HL-60/S4 (cell line): ENCODE measurements around the gene IP6K1.
"Not testable (repeated sequence)": the region's sequence is repeated elsewhere in the genome, so short reads cannot be mapped to it uniquely, and the experiment has no call there.

ENCODE experiments used
- in situ Hi-C: fragments of 300-500 bp; cut with MboI; formaldehyde crosslinking; loops from 2 replicates; pipeline ENCODE4 v1.14.3; 2022; ENCODE audit warnings: low sequenced_read_pairs

Gene IP6K1

DNA sequence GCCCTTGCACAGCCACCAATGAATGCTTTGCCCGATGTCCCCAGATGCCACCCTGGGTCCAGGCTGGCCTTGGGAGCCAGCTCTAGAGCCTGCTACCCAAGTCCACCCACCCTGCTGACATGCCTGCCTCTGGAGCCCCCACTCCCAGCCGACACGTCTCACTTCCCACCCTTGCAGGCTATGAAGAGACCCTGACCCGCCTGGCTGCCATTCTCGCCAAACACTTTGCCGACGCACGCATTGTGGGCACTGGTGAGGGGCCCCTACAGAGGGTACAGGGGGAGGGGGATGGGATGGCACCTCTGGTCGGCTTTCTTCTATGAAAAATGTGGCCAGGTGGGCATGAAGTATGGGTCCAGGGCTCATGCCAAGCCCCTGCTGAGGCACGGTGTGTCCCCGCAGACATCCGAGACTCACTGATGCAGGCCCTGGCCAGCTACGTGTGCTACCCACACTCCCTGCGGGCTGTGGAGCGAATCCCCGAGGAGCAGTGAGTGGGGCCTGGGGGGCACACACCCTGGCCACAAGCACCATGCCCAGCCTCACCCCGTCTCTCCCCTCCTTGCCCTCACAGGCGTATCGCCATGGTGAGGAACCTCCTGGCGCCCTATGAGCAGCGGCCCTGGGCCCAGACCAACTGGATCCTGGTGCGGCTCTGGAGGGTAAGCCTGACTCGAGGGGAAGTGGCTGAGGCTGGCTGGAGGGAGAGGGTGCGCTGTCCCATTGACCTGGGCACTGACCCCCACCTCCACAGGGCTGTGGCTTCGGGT, 72.8 kb downstream of the IP6K1 start:
- in situ Hi-C loops = no loop called here

DNA sequence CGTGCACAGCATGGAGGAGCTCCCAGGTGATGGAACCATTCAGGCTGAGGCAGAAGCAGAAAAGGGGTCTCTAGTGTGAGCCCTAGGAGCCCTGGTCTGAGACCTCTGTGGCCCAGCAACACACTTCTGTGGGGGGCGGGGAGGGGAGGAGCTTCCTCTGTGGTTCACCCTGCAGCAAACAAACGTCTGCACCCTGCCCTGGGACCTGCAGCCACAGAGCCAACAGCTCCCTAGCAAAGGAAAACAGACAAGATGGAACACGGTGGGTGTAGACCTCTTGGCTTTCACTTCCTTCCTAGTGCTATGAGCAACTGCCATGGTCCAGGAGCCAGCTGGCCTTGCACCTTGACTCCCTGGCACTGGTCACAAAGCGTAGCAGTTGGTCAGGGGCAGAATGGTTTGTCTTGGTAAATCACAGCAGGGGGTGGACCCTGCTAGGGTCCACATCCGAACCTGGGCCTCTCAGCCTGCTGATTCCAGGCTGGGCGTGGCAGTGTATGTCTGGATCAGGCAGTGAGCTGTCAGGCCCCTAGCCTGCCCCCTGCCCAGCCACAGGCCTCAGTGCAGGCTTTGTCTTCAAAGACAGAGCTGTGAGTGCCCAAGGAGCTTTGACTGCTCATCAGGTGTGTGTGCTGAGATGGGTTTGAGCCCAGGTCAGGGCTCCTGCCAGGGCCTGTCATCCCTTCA, 73.6 kb downstream of the IP6K1 start:
- in situ Hi-C loops = no loop called here

DNA sequence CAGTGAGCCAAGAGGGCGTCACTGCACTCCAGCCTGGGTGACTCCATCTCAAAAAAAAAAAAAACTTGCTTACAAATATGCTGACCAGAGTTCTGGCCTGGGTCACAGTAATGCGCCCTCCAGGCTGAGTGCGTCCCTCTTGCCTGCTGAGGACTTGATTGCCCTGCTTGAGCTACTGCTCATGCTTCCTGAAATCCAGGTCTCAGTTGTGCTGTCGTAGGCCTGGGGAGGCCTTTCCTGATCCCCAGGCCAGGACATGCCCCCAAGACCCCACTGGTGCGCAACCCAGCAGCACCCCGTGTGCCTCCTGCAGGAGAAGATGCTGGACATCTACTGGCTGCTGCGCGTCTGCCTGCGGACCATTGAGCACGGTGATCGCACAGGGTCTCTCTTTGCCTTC, 74.2 kb downstream of the IP6K1 start:
- in situ Hi-C loops = no loop called here

DNA sequence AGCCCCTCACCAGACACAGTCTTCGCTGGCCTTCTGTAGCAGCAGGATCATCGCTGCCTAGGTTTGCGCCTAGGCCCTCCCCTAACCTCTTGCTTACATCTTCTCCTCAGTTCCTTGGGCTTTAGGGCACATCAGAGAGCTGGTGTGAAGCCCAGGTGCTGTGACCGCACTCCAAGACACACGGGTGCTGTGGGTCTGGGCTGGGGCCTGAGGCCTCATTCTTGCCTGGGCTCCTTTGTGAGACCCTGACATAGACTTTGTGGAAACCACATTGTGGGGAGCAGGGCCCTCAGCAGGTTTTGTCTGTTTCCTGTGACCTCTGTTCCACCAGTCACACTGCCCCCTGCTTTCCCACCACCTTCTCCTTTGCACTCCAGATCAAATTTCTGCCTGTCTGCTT, 74.9 kb downstream of the IP6K1 start:
- in situ Hi-C loops = no loop called here

DNA sequence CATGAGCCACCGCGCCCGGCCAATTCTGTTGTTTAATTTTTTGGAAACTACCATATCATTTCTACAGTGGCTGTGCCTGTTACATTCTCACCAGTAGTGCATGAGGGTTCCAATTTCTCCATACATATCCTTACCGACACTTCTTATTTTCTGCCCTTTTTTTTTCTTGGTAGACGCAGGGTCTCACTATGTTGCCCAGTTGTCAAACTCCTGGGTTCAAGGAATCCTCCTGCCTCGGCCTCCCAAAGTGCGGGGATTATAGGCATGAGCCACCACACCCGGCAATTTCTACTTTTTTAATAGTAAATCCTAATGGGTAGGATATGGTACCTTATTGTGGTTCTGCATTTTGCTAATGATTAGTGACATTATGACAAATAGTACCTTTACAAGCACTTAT, 76.5 kb downstream of the IP6K1 start:
- in situ Hi-C loops = no loop called here

DNA sequence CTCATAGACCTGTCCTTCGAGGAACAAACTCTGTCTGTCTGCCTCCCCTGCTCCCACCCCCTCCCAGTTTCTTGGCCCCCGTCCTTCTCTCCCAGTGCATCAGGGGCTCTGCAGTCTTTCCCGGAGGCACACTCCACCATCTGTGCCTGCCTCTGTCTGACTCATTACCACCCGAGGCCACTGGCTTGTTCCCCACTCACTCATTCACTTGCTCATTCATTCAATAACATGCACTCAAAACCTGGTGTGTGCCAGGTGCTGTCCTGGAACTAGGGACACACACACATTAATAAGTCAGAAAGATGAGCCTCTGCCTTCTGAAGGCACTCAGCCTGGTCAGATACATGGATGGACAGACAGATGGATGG, 79.2 kb downstream of the IP6K1 start:
- in situ Hi-C loops = no loop called here

DNA sequence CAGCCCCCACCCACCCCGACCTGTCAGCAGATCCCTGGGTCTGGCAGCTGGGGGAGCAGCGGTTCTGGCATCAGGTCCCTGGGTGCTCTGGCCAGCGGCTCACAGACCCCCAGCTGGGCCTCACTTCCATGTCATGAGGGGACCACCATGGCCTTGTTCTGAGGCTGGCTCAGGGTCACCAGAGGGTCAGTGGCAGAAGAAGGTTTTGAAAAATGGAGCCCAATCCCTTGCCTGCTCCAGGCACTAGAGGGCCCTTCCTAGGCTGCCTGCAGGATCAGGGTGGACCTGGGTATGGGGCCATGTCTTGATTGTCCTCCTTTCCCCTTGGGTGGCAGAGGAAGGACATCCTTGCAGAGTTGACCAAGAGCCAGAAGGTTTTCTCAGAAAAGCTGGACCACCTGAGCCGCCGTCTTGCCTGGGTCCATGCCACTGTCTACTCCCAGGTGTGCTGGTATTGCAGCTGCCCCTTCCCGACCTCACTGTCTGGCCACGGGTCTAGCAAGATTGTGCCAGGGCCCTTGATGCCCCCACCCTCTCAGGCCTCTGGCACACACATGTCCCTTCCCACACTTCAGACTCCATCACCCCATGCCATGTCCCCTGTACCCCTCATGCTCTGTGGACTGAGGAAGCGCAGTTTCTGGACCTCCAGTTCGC, 79.8 kb downstream of the IP6K1 start:
- in situ Hi-C loops = no loop called here

DNA sequence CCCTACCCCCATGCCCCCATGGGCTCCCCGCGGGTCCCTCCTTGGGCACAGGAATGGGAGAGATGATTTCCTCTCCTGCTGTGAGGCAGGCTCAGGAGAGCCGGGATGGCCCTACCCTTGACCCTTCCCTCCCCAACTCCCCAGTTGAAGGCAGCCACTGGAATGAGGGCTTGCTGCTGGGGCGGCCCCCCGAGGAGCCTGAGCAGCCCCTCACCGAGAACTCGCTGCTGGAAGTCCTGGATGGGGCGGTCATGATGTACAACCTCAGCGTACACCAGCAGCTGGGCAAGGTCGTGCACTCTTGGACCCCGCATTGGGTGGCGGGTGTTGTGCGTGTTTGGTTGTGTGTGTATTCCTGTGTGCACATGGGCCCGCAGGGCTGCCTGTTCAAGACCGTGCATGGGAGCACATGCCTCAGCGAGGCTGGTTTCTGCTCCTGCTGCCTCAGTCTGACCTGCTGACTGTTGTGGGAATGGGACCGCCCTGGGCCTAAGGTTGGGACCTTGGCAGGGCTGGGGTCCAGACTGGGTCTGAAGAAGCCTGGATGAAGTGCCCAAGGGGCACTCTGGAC, 80.9 kb downstream of the IP6K1 start:
- in situ Hi-C loops = no loop called here

DNA sequence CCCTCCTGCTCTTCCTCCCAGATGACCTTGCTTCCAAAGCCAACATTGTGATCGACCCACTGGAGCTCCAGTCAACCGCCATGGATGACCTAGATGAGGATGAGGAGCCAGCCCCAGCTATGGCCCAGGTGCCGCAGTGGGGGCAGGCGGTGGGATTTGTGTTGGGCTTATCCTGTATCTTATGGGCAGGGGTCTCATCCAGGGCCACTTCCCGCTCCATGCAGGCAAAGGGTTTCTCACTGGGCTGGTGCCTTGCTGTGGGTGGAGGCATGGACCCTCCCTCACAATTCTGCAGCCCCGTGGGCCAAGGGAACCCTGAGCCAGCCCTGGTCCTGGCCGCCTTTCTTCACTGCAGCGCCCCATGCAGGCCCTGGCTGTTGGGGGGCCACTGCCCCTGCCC, 81.7 kb downstream of the IP6K1 start:
- in situ Hi-C loops = no loop called here

DNA sequence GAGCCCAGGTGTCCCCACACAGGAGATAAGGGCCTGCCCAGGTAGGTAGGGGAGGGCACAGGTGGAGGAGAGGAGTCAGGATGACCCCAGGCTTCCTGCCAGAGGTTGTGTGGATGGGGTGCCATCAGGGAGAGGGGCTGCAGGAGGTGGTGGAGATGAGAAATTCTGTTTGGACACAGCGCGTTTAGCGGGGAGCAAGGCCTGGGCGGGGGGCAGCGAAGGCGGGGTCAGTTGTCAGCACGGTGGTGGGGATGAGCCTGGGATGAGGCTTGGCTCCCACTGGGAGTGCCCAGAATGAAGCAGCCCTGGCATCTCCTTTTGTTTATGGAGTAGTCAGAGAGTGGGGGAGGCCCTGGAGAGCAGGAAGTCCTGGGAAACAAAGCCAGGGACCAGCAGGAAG, 82.4 kb downstream of the IP6K1 start:
- in situ Hi-C loops = no loop called here

DNA sequence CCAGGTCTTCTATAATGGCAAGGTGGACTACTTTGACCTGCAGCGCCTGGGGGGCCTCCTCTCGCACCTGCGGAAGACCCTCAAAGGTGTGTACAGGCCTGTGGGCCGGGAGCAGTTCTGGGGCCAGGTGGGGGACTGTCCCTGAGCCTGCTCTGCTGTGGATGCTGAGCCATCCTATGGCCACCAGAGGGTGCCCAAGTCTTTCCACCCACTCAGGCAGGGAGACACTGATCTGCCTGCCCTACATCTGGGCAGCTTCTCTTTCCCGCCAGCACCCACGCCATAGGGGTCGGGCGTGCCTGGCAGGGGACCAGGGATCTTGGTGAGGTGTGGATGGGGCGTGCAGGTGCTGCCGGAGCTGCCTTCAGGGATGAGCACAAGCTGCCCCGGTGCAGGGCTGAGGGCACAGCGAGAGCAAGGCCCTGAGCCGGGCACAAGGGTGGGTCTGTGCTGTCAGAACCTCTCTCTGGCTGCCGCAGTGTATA, 82.9 kb downstream of the IP6K1 start:
- in situ Hi-C loops = no loop called here

DNA sequence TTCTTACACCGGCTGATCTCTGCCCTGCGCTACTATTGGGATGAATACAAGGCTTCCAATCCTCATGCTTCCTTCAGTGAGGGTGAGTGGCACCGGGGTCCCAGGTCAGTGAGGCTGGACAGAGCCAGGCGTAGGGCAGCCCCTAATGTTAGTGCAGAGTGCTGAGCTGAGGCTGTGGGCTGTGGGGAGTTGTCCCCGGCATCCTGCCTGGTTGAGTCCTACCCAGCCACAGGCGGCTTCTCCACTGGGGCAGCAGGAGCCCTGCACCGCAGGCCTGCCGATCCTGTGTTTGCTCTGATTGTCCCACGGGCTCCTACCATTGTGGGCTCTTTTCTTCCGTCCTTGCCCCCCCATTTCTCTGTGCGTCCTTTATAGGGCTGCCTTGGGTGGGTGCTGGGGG, 83.7 kb downstream of the IP6K1 start:
- in situ Hi-C loops = no loop called here

DNA sequence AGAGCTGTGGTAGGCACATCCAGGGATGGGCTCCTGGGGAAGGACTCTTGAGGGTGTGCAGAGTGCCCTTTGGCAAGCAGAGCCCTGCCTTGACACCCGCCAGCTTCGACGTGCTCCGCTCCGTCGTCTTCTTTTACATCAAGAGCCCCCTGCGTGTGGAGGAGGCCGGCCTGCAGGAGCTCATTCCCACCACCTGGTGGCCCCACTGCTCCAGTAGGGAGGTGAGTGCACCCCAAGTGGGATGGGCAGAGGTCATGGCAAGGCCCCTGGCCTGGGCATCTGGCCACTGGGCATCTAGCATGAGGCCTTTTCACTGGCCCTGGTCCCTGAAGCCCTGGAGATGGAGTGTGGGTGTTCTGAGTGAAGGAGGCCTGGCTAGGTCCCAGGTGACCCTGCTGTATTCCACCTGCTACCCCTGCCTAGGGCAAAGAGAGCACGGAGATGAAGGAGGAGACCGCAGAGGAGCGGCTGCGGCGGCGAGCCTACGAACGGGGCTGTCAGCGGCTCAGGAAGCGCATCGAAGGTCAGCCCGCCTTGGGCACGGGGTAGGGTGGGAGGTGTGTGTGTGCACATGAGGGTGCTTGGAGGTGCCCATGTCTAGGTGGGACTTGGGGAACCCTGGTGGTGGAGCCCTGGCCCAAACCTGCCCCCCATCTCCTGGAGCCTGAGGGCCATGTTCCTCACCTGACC, 84.8 kb downstream of the IP6K1 start:
- in situ Hi-C loops = no loop called here

DNA sequence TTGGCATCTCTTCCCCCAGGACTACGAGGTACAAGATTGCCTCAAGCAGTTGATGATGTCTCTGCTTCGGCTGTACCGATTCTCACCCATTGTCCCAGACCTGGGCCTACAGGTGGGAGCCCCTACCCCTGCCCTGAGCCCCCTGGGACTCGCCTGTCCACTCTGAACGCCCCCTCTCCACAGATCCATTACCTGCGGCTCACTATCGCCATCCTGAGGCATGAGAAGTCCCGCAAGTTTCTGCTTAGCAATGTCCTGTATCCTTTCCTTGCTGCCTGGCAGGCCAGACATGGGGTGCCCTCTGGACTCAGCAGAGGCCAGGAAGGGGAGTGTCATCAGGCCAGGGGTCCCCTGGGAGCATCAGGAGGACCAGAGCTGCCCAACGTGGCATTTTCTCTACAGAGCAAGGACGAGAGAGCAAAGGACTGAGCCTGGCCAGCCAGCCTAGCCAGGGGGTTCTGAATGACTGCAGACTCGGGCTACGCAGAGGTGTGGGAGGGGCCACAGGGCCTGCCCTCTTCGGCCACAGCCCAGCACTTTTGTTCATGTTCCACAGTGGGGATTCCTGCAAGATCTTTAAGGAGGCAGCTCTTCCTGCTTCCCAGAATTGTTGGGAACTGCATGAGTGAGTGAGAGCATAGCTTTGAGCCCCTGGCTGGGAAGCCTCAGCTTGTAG, 85.8 kb downstream of the IP6K1 start:
- in situ Hi-C loops = no loop called here

DNA sequence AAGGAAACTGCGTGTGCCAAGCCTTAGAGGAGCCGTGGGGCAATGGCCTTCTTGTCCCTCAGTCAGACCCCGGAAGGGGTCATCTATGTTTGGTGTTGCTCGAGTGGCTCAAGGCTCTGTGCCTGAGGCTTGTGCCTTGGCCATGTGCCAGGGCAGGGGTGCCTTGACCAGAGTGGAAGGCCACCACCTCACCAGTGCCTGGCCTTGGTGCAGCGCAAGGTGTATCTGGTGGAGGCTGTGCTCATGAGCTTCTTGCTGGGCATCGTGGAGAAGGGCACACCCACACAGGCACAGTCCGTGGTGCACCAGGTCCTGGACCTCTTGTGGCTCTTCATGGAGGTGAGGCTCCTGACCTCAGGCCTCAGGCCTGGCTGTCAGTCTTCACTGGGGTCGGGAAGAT, 86.3 kb downstream of the IP6K1 start:
- in situ Hi-C loops = no loop called here

DNA sequence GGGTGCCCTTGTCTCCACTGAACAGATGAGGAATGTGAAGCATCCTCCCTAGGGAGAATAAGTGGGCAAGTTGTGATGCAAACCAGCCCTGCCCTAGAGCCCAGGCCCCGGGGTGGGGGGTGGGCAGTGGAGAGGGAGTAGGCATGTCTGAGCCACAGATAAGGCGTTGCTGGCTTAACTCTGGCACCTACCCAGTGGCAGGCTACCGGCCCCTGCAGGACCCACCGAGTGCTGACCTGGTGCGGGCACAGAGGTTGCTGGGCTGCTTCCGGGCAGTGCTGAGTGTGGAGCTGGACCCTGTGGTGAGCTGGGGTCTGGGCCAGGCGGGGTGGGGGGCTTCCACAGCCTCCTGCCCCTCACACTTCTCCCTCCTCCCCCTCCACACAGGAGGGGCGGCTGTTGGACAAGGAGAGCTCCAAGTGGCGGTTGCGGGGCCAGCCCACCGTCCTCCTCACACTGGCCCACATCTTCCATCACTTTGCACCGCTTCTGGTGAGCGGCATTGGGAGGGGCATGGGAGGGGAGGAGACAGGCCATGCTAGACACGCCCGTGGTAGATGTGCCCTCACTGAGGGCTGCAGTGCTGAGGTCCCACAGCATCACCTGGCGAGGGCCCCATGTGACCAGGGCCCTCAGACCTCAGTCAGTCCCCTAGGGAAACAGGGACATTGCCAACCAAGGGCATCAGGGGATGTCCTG, 86.9 kb downstream of the IP6K1 start:
- in situ Hi-C loops = no loop called here

DNA sequence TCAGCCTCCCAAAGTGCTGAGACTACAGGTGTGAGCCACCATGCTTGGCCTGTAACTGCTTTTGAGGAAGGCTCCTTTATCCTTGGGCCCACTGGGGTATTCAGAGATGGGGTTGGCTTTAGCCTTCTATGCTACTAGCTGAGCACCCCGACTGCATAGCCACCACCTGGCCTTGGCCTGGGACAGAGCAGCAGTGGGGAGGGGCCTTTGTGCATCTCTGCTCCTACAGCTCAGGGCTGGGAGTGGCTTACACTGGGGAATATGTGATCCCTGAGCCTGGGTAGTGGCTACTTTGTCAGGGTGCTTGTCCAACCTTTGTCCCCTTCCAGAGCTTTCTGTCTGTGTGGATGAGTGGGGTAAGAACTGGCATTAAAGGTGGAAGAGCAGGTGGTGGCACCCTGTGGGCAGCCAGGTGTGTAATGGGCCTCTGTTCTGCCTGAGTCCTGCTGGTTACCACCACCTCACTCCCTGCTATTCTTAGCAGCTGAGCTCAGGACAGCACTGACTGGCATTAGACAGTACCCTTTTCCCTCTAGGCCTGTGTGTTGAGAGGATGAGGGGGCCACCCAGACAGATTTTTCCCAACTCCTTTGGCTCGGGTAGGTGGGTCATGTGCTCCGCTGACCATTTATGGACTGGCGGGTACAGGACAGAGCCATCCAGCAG, 90.9 kb downstream of the IP6K1 start:
- in situ Hi-C loops = not testable (repeated sequence)

DNA sequence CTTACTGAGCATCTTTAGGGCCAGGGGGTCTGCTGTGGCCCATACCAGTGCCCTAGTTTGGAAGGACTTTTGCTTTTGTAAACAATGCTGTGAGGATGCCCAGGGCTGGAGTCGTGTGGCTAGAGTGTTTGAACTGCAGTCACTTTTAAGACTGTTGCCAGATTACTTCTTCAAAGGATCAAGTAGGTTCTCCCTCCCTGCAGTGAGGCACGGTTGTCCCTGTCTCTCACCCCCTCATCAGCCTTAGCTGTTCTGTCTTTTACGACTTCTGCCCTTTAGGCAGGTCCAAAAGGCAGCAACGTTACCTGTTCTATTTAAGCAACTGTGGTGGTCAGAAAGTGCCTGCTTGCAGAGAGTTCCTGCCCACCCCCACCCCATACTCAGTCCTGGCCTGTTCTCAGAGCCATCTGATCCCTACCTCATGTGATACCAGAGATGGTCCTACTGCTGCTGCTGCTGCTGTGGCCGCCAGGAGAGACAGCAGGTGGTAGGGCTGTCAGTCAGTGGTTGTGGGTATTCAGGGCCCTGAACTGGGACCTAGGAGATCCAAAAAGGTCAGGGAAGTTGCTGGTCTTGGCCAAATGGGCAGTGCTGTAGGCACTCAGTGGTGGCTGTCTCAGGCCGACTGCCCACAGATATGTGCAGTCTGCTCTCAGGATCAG, 91.8 kb downstream of the IP6K1 start:
- in situ Hi-C loops = not testable (repeated sequence)

DNA sequence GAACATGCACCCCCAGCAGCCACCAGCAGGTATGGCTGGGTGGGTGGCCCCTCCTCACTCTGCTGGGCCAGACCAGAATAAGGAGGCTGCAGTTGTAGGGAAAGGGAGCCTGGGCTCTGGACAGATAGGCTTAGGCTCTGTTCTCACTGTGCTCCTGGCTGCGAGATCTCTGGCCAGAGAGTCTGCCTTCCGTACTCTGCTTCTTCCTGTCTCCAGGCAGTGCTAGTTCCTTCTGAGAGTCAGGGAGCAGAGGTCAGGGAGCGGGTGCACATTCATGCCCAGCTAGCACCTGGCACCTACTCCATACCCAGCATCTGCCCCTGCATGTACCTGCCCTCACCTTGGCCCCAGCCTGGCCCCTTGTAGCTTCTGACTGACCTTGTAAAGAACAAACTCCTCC, 94.9 kb downstream of the IP6K1 start:
- in situ Hi-C loops = not testable (repeated sequence)
